ENCODE results near the gene NR3C1. TPM values are rescaled to one million over a fixed set of nuclear protein-coding genes. Genes with fewer than 3 reads are reported as not detected.

NR3C1 gene
- polyA plus RNA-seq, 1 donor from 2014 or later: 2.3 TPM

DNA sequence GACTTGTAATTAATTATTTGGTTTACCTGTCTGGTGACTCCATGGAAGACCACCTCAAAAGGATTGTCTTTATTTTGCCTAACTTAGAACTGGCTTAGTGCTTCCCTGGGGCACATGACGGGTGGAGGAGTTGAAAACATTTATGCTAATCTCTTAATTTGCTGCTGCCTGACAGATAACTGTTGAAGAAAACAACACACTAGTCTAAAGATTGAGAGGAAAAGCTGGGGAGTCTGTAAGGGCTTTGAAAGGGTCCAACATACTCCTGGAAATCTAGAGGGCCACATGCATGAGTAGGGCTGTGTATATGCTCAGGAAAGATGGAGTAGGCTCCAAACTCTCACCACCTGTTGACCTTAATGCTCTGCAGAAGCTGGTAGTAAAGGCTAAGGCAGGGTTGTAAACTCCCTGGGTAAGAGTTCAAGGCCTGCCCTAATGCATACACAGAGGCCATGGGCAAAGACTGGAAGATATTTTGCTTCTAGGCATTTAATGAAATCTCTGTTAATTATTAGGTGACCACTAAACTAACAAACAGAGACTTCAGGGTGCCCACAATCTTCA is 40.7 kb downstream of the NR3C1 start:
- Histone ChIP-seq H3K9ac (ENCODE audit: low read length) (no peak overlapping the region), H3K9me2 (ENCODE audit: insufficient read depth, low read length) (no peaks in the 10 kb centered on the region), H2AFZ (ENCODE audit: low read depth, low read length) (no peak overlapping the region), H3K4me3 (ENCODE audit: low read length) (no peak overlapping the region), H3K36me3 (ENCODE audit: insufficient read depth, low read length) (no peaks in the 10 kb centered on the region), H3K9me3 (ENCODE audit: low read length) (no peaks in the 10 kb centered on the region), H3F3A (ENCODE audit: insufficient read depth, low read length, poor library complexity, severe bottlenecking) (no peaks in the 10 kb centered on the region), H3K27me3 (ENCODE audit: insufficient read depth, low read depth, low read length) (no peaks in the 10 kb centered on the region), H4K20me1 (ENCODE audit: insufficient read depth) (no peaks in the 10 kb centered on the region), H3K4me2 (ENCODE audit: low read length) (no peak overlapping the region), H3K79me2 (replicated peaks; ENCODE audit: insufficient read depth, low read length) (no peaks in the 10 kb centered on the region), H3K27ac (ENCODE audit: low read length) (no peak overlapping the region)
- TF ChIP-seq EP300 (conservative IDR thresholded peaks at IDR 0.05; ENCODE audit: poor library complexity, severe bottlenecking) (no peak), EZH2 (IDR thresholded peaks at IDR 0.05; ENCODE audit: borderline replicate concordance, insufficient read depth, low read length, poor library complexity, severe bottlenecking) (no peak), RAD21 (conservative IDR thresholded peaks at IDR 0.05) (no peak), POLR2AphosphoS5 (IDR thresholded peaks at IDR 0.05) (no peak), SMC3 (conservative IDR thresholded peaks at IDR 0.05; ENCODE audit: poor library complexity) (no peak), TAF1 (IDR thresholded peaks at IDR 0.05; ENCODE audit: low read depth) (no peak), MXI1 (conservative IDR thresholded peaks at IDR 0.05; ENCODE audit: poor library complexity, severe bottlenecking) (no peak)
- TF ChIP-seq, protein P1, sequence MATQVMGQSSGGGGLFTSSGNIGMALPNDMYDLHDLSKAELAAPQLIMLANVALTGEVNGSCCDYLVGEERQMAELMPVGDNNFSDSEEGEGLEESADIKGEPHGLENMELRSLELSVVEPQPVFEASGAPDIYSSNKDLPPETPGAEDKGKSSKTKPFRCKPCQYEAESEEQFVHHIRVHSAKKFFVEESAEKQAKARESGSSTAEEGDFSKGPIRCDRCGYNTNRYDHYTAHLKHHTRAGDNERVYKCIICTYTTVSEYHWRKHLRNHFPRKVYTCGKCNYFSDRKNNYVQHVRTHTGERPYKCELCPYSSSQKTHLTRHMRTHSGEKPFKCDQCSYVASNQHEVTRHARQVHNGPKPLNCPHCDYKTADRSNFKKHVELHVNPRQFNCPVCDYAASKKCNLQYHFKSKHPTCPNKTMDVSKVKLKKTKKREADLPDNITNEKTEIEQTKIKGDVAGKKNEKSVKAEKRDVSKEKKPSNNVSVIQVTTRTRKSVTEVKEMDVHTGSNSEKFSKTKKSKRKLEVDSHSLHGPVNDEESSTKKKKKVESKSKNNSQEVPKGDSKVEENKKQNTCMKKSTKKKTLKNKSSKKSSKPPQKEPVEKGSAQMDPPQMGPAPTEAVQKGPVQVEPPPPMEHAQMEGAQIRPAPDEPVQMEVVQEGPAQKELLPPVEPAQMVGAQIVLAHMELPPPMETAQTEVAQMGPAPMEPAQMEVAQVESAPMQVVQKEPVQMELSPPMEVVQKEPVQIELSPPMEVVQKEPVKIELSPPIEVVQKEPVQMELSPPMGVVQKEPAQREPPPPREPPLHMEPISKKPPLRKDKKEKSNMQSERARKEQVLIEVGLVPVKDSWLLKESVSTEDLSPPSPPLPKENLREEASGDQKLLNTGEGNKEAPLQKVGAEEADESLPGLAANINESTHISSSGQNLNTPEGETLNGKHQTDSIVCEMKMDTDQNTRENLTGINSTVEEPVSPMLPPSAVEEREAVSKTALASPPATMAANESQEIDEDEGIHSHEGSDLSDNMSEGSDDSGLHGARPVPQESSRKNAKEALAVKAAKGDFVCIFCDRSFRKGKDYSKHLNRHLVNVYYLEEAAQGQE (IDR thresholded peaks at IDR 0.05; ENCODE audit: borderline replicate concordance): no peak
- TF ChIP-seq, protein P2, sequence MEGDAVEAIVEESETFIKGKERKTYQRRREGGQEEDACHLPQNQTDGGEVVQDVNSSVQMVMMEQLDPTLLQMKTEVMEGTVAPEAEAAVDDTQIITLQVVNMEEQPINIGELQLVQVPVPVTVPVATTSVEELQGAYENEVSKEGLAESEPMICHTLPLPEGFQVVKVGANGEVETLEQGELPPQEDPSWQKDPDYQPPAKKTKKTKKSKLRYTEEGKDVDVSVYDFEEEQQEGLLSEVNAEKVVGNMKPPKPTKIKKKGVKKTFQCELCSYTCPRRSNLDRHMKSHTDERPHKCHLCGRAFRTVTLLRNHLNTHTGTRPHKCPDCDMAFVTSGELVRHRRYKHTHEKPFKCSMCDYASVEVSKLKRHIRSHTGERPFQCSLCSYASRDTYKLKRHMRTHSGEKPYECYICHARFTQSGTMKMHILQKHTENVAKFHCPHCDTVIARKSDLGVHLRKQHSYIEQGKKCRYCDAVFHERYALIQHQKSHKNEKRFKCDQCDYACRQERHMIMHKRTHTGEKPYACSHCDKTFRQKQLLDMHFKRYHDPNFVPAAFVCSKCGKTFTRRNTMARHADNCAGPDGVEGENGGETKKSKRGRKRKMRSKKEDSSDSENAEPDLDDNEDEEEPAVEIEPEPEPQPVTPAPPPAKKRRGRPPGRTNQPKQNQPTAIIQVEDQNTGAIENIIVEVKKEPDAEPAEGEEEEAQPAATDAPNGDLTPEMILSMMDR (IDR thresholded peaks at IDR 0.05; ENCODE audit: poor library complexity, severe bottlenecking): no peak

DNA sequence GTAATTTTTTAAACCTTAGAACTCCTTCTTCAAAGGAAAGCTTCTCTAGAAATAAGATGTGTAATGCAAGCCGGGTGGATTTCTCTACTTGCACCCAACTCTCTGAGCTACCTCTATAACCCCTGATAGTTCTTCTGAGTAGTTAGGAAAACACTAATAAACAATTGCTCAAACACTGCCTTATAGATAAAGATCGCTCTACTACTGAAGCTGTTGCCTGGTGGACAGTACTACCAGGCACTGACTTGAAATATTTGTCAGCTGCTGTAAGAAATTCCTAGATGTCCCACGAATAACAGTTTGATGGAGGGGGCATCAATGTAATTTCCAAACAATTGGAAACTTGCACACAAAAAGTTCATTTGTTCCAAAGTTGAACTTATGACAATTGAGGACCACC is 42.0 kb downstream of the NR3C1 start:
- H3K9me2 ChIP-seq (ENCODE audit: insufficient read depth, low read length): no peaks in the 10 kb centered on the region
- H3K36me3 ChIP-seq (ENCODE audit: insufficient read depth, low read length): no peaks in the 10 kb centered on the region
- TF ChIP-seq MXI1 (conservative IDR thresholded peaks at IDR 0.05; ENCODE audit: poor library complexity, severe bottlenecking) (no peak), RAD21 (conservative IDR thresholded peaks at IDR 0.05) (no peak), EZH2 (IDR thresholded peaks at IDR 0.05; ENCODE audit: borderline replicate concordance, insufficient read depth, low read length, poor library complexity, severe bottlenecking) (no peak), POLR2AphosphoS5 (IDR thresholded peaks at IDR 0.05) (no peak), TAF1 (IDR thresholded peaks at IDR 0.05; ENCODE audit: low read depth) (no peak), EP300 (conservative IDR thresholded peaks at IDR 0.05; ENCODE audit: poor library complexity, severe bottlenecking) (no peak), SMC3 (conservative IDR thresholded peaks at IDR 0.05; ENCODE audit: poor library complexity) (no peak)
- TF ChIP-seq, protein P2 (IDR thresholded peaks at IDR 0.05; ENCODE audit: poor library complexity, severe bottlenecking): no peak
- TF ChIP-seq, protein P1 (IDR thresholded peaks at IDR 0.05; ENCODE audit: borderline replicate concordance): no peak
- H3K9ac ChIP-seq (ENCODE audit: low read length): no peak overlapping the region
- H3K4me3 ChIP-seq (ENCODE audit: low read length): no peak overlapping the region
- H3K9me3 ChIP-seq (ENCODE audit: low read length): no peaks in the 10 kb centered on the region
- no peak overlapping the region for H3K4me2 ChIP-seq (ENCODE audit: low read length)
- H3K27ac ChIP-seq (ENCODE audit: low read length): no peak overlapping the region
- H3K79me2 ChIP-seq (replicated peaks; ENCODE audit: insufficient read depth, low read length): no peaks in the 10 kb centered on the region
- H4K20me1 ChIP-seq (ENCODE audit: insufficient read depth): no peaks in the 10 kb centered on the region
- no peaks in the 10 kb centered on the region for H3K27me3 ChIP-seq (ENCODE audit: insufficient read depth, low read depth, low read length)
- H2AFZ ChIP-seq (ENCODE audit: low read depth, low read length): no peak overlapping the region
- no peaks in the 10 kb centered on the region for H3F3A ChIP-seq (ENCODE audit: insufficient read depth, low read length, poor library complexity, severe bottlenecking)

All from neural cell (in vitro differentiated cells).